H1 (cell line): ENCODE results near the gene WNT3A. TPM values are rescaled to one million over a fixed set of nuclear protein-coding genes. Genes with fewer than 3 reads are reported as not detected.

ENCODE experiments used
- CTCF ChIA-PET: fragments of 300-600 bp; sonication (Branson Sonifier 250); formaldehyde crosslinking; loops from one replicate; lab custom pipeline; 2021; ENCODE audit not compliant: partially characterized antibody; lab: Charles Lee
- POLR2A ChIA-PET: fragments of 300-600 bp; sonication (Branson Sonifier 250); formaldehyde crosslinking; loops from one replicate; lab custom pipeline; 2021; ENCODE audit warnings: inconsistent platforms; ENCODE audit not compliant: partially characterized antibody; lab: Charles Lee
- DNase-seq, 2 experiments: peaks; one replicate each; pipeline versions ENCODE4 v3.0.0 to v3.0.0-alpha.2; 2010 to 2022; ENCODE audit warnings: low spot score in 2 of 2, low read depth in 1 of 2, mixed read lengths in 1 of 2
- FAIRE-seq: peaks from 2 replicates; lab custom pipeline; 2011; peaks lifted over from hg19 to GRCh38; lab: Jason Lieb, UNC
- H2AFZ ChIP-seq: 2 replicates; pipeline ENCODE4 v1.8.1; 2012; ENCODE audit warnings: low read length, inconsistent platforms
- H2AK5ac ChIP-seq: 2 replicates; pipeline ENCODE4 v1.6.1; 2013; ENCODE audit warnings: low read depth, low read length
- H2BK120ac ChIP-seq: replicated peaks from 2 replicates; pipeline ENCODE3; 2013; ENCODE audit warnings: low read depth, low read length, inconsistent platforms
- H2BK12ac ChIP-seq: 2 replicates; pipeline ENCODE4 v1.6.1; 2013; ENCODE audit warnings: low read depth, low read length
- H2BK15ac ChIP-seq: 2 replicates; pipeline ENCODE4 v1.6.1; 2013; ENCODE audit warnings: low read length
- H2BK20ac ChIP-seq: 2 replicates; pipeline ENCODE4 v1.6.1; 2013; ENCODE audit warnings: low read length
- H2BK5ac ChIP-seq: 2 replicates; pipeline ENCODE4 v1.6.1; 2013; ENCODE audit warnings: low read depth, low read length
- H3K14ac ChIP-seq: 2 replicates; pipeline ENCODE4 v1.6.1; 2013; ENCODE audit warnings: inconsistent platforms; ENCODE audit not compliant: insufficient read length
- H3K18ac ChIP-seq: 2 replicates; pipeline ENCODE4 v1.6.1; 2013; ENCODE audit warnings: low read length; ENCODE audit errors: extremely low read depth
- H3K23ac ChIP-seq: 2 replicates; pipeline ENCODE4 v1.6.1; 2013; ENCODE audit warnings: inconsistent platforms; ENCODE audit not compliant: insufficient read length
- H3K23me2 ChIP-seq: 2 replicates; pipeline ENCODE4 v1.6.1; 2013; ENCODE audit warnings: low read depth, low read length
- H3K27ac ChIP-seq: 2 replicates; pipeline ENCODE4 v1.6.1; 2011; ENCODE audit warnings: low read depth, low read length, inconsistent platforms
- H3K27me3 ChIP-seq, 4 experiments: replicated peaks in 1 of 4; 1 replicate in 1 of 4; 2 replicates in 3 of 4; pipeline versions ENCODE4 v1.6.1 to v1.8.1; 2011 to 2013; ENCODE audit warnings: low read length in 3 of 4, mild to moderate bottlenecking in 3 of 4, inconsistent platforms in 2 of 4, mixed read lengths in 2 of 4, moderate library complexity in 1 of 4; ENCODE audit not compliant: control insufficient read depth in 3 of 4, insufficient read depth in 3 of 4; ENCODE audit errors: extremely low read depth in 1 of 4
- H3K36me3 ChIP-seq, 4 experiments: 2 replicates each; pipeline versions ENCODE4 v1.6.1 to v1.8.1; 2011 to 2013; ENCODE audit warnings: mild to moderate bottlenecking in 4 of 4, low read length in 3 of 4, moderate library complexity in 2 of 4, control low read depth in 1 of 4, inconsistent platforms in 1 of 4; ENCODE audit not compliant: insufficient read depth in 4 of 4, control insufficient read depth in 2 of 4
- H3K4ac ChIP-seq: replicated peaks from 2 replicates; pipeline ENCODE3; 2013; ENCODE audit warnings: low read length, low read depth, mixed read lengths, inconsistent platforms; ENCODE audit not compliant: insufficient read length
- H3K4me1 ChIP-seq, 4 experiments: replicated peaks in 1 of 4; 1 replicate in 1 of 4; 2 replicates in 3 of 4; pipeline versions ENCODE4 v1.6.1 to v1.8.1; 2011 to 2013; ENCODE audit warnings: low read length in 3 of 4, inconsistent platforms in 2 of 4, mixed read lengths in 1 of 4; ENCODE audit not compliant: insufficient read depth in 4 of 4, control insufficient read depth in 3 of 4
- H3K4me2 ChIP-seq, 2 experiments: 2 replicates each; pipeline versions ENCODE4 v1.6.1 to v1.8.1; 2011 to 2013; ENCODE audit warnings: low read depth in 2 of 2, low read length in 2 of 2, control low read depth in 1 of 2, inconsistent platforms in 1 of 2, mild to moderate bottlenecking in 1 of 2; ENCODE audit not compliant: insufficient read depth in 1 of 2
- H3K4me3 ChIP-seq, 4 experiments: fragments of 200-600, 300-600 bp in 1 of 4; sonication (generic), shearing (Covaris generic), sonication (Bioruptor Twin) in 1 of 4; 2 replicates each; pipeline versions ENCODE4 v1.5.1 to v1.8.1; 2011 to 2016; ENCODE audit warnings: low read length in 4 of 4, low read depth in 3 of 4, control low read depth in 2 of 4, inconsistent platforms in 2 of 4, mild to moderate bottlenecking in 2 of 4, mixed read lengths in 1 of 4, moderate library complexity in 1 of 4; ENCODE audit not compliant: insufficient read depth in 2 of 4; ENCODE audit errors: extremely low read depth in 1 of 4
- H3K56ac ChIP-seq: replicated peaks from 2 replicates; pipeline ENCODE3; 2013; ENCODE audit warnings: low read depth, mild to moderate bottlenecking, mixed read lengths, low read length, inconsistent platforms; ENCODE audit not compliant: insufficient read length
- H3K79me1 ChIP-seq: 2 replicates; pipeline ENCODE4 v1.6.1; 2013; ENCODE audit warnings: low read depth, low read length, control low read depth
- H3K79me2 ChIP-seq, 2 experiments: 2 replicates each; pipeline versions ENCODE4 v1.6.1 to v1.8.1; 2012 to 2013; ENCODE audit warnings: low read length in 2 of 2, mild to moderate bottlenecking in 2 of 2, inconsistent platforms in 1 of 2; ENCODE audit not compliant: insufficient read depth in 2 of 2, control insufficient read depth in 1 of 2
- H3K9ac ChIP-seq, 4 experiments: replicated peaks in 1 of 4; 1 replicate in 1 of 4; 2 replicates in 3 of 4; pipeline versions ENCODE4 v1.6.1 to v1.8.1; 2011 to 2013; ENCODE audit warnings: low read depth in 3 of 4, low read length in 3 of 4, control low read depth in 2 of 4, mild to moderate bottlenecking in 2 of 4, moderate library complexity in 2 of 4, inconsistent platforms in 1 of 4; ENCODE audit errors: extremely low read depth in 1 of 4
- H3K9me3 ChIP-seq, 2 experiments: 2 replicates each; pipeline versions ENCODE4 v1.6.1 to v1.8.1; 2012 to 2013; ENCODE audit warnings: mild to moderate bottlenecking in 2 of 2, moderate library complexity in 2 of 2, control low read depth in 1 of 2, inconsistent platforms in 1 of 2, low read depth in 1 of 2, low read length in 1 of 2, mixed read lengths in 1 of 2; ENCODE audit not compliant: insufficient read depth in 2 of 2
- H4K20me1 ChIP-seq, 2 experiments: replicated peaks in 1 of 2; 2 replicates each; pipeline versions ENCODE3 to v1.8.1; 2011 to 2013; ENCODE audit warnings: inconsistent platforms in 2 of 2, low read length in 2 of 2, mild to moderate bottlenecking in 1 of 2; ENCODE audit not compliant: insufficient read depth in 2 of 2, control insufficient read depth in 1 of 2
- H4K5ac ChIP-seq: 2 replicates; pipeline ENCODE4 v1.6.1; 2013; ENCODE audit warnings: low read length, low read depth, mixed read lengths, inconsistent platforms; ENCODE audit not compliant: insufficient read length
- H4K8ac ChIP-seq: 2 replicates; pipeline ENCODE4 v1.8.0; 2013; ENCODE audit warnings: mild to moderate bottlenecking, moderate library complexity, low read length, inconsistent platforms; ENCODE audit not compliant: insufficient read depth; ENCODE audit errors: extremely low read depth
- H4K91ac ChIP-seq: replicated peaks from 2 replicates; pipeline ENCODE3; 2013; ENCODE audit warnings: low read length, mixed read lengths, inconsistent platforms; ENCODE audit not compliant: insufficient read length
- ASH2L ChIP-seq: fragments of 200-600, 300-600 bp; sonication (generic); IDR thresholded peaks from one replicate; pipeline ENCODE4 v1.7.1; 2017; ENCODE audit warnings: low read length
- EP300 ChIP-seq, 2 experiments: IDR thresholded peaks; 1 replicate in 1 of 2; 2 replicates in 1 of 2; pipeline ENCODE4 v1.6.1; 2011 to 2012; ENCODE audit warnings: low read depth in 2 of 2, low read length in 2 of 2, mild to moderate bottlenecking in 2 of 2, borderline replicate concordance in 1 of 2, inconsistent platforms in 1 of 2, moderate library complexity in 1 of 2
- KDM5A ChIP-seq: fragments of 200-600 bp; IDR thresholded peaks from 2 replicates; pipeline ENCODE4 v1.7.1; 2012; ENCODE audit warnings: mild to moderate bottlenecking, low read length, inconsistent platforms, mixed read lengths
- NANOG ChIP-seq: IDR thresholded peaks from 2 replicates; pipeline ENCODE4 v1.6.1; 2011; ENCODE audit warnings: low read length, low read depth, mild to moderate bottlenecking, inconsistent platforms; ENCODE audit not compliant: insufficient read depth, poor library complexity, severe bottlenecking
- PHF8 ChIP-seq: fragments of 200-600 bp; sonication (generic); conservative IDR thresholded peaks from 2 replicates; pipeline ENCODE4 v1.7.1; 2012; ENCODE audit warnings: low read depth, mild to moderate bottlenecking, inconsistent platforms, low read length, moderate library complexity
- RAD21 ChIP-seq, 2 experiments: IDR thresholded peaks in 1 of 2; conservative IDR thresholded peaks in 1 of 2; 2 replicates each; pipeline ENCODE4 v1.6.1; 2011; ENCODE audit warnings: low read depth in 2 of 2, low read length in 2 of 2, improper control_type of control experiment in 1 of 2, inconsistent platforms in 1 of 2, mild to moderate bottlenecking in 1 of 2, moderate library complexity in 1 of 2
- RFX5 ChIP-seq: IDR thresholded peaks from 2 replicates; pipeline ENCODE4 v1.6.1; 2011; ENCODE audit warnings: low read depth, low read length, improper control_type of control experiment, borderline replicate concordance
- SP4 ChIP-seq: IDR thresholded peaks from 2 replicates; pipeline ENCODE4 v1.6.1; 2012; ENCODE audit warnings: low read length, inconsistent platforms
- WGBS, 2 experiments: shearing (Covaris generic) in 1 of 2; methylation state at CpG; one replicate each; pipeline versions ENCODE4 v1.1.6 to v1.1.7; 2013 to 2015; ENCODE audit warnings: low lambda C conversion rate in 2 of 2, mixed read lengths in 2 of 2, inconsistent platforms in 1 of 2, low coverage in 1 of 2, missing lambda C conversion rate in 1 of 2; ENCODE audit not compliant: insufficient replicate concordance in 2 of 2, insufficient coverage in 1 of 2, insufficient read length in 1 of 2; ENCODE audit errors: extremely low coverage in 1 of 2, missing lambda C conversion rate in 1 of 2; 5-methylcytosine and 5-hydroxymethylcytosine counted together
- polyA plus RNA-seq, 7 experiments: library from polyadenylated mRNA; depleted of rRNA in 3 of 7; stranded (reverse) in 5 of 7; unstranded in 2 of 7; fragments of >200 nt in 5 of 7; fragments of 200-250 nt in 2 of 7; gene quantifications; 1 replicate in 5 of 7; 2 replicates in 1 of 7; 4 replicates in 1 of 7; pipeline versions ENCODE4 v1.2.1 to v1.2.3, GENCODE V29; 2011 to 2013; ENCODE audit warnings: missing spikeins in 2 of 7, mixed read lengths in 2 of 7
- total RNA-seq: library from RNA; stranded (reverse); fragmentation: NEBNext Ultra II Directional; extraction: Animal tissue kit (Norgen Biotek cat#: 25700); gene quantifications from 2 replicates; pipeline ENCODE4 v1.2.1, GENCODE V29; 2021

WNT3A gene
- total and polyA plus RNA-seq, 2 of the 8 experiments (the other 6 are each of a cell fraction or from before 2014, with no cell fraction given), result 0.08 to 0.19 TPM

GRCh38 chr1:228101994-228102790 is 95.4 kb downstream of the WNT3A start:
- Histone ChIP-seq H3K27ac (no peak overlapping the region), H3K23me2 (peaks cover 6% of the 10 kb centered on the region; the same call in 1 of the 2 replicates), H4K20me1 (peaks cover 9 to 33% of the 10 kb centered on the region in 2 experiments), H3K23ac (no peak overlapping the region), H3K79me1 (peaks cover 4% of the 10 kb centered on the region), H3K56ac (no peak overlapping the region), H2BK120ac (no peak overlapping the region), H3K36me3 (peaks cover 16 to 41% (median 27%) of the 10 kb centered on the region in 4 experiments; a peak in 7 of 8 replicates), H2BK20ac (no peak overlapping the region), H3K27me3 (no peaks in the 10 kb centered on the region; a peak in 1 of 7 replicates), H4K91ac (no peak overlapping the region), H2AK5ac (no peak overlapping the region), H3K4me3 (peak overlapping the region; percentile 63 to 92 (median 77)), H3K79me2 (no peaks in the 10 kb centered on the region; a peak in 1 of 4 replicates), H3K4me1 (peaks cover 0 to 2% (median 0%) of the 10 kb centered on the region in 4 experiments; a peak in 1 of 7 replicates), H4K8ac (no peak overlapping the region; the same call in 1 of the 2 replicates), H2BK12ac (no peak overlapping the region), H4K5ac (no peak overlapping the region), H3K9me3 (no peaks in the 10 kb centered on the region), H3K14ac (no peak overlapping the region), H2BK5ac (no peak overlapping the region), H2BK15ac (no peak overlapping the region), H3K18ac (no peak overlapping the region), H3K9ac (peak overlapping the region in 2 of 4 experiments; percentile 13 to 33; a peak in 4 of 7 replicates), H3K4me2 (peak overlapping the region; percentile 37 to 83), H2AFZ (no peak overlapping the region), H3K4ac (no peak overlapping the region)
- CTCF ChIA-PET, result interaction anchor here (3.8 kb wide), 1 partner anchor 12 kb away, joined by 13 read pairs; no protein-coding TSS in a partner anchor
- FAIRE-seq (no peak), DNase-seq (peak in 1 of 2 experiments; percentile 66)
- WGBS, 2 experiments, result 35% methylated on average over 24 of the region's 73 CpGs; no CpG with 5 or more reads in 1 of the 2 experiments
- POLR2A ChIA-PET, result interaction anchor here (0.9 to 5.6 kb wide), 2 partner anchors 13 to 20 kb away, joined by 6 to 53 read pairs; partner anchors contain the start of gene ARF1
- no peak for TF ChIP-seq NANOG
- peak in 1 of 2 experiments; percentile 12; a peak in 1 of 4 replicates for TF ChIP-seq RAD21 (IDR thresholded peaks at IDR 0.05 in 1 of 2, conservative IDR thresholded peaks at IDR 0.05 in 1 of 2; ENCODE audit: low read depth in 2 of 2, low read length in 2 of 2)
- TF ChIP-seq RFX5, result no peak
- no peak for TF ChIP-seq ASH2L
- TF ChIP-seq PHF8, result no peak; the same call in 1 of the 2 replicates
- TF ChIP-seq SP4, result no peak
- TF ChIP-seq EP300 (IDR thresholded peaks at IDR 0.05; ENCODE audit: borderline replicate concordance in 1 of 2, low read depth in 2 of 2, low read length in 2 of 2), result no peak
- no peak for TF ChIP-seq KDM5A
